NB4 (cell line): ENCODE results near the gene ZSCAN9.
A peak's percentile ranks its signal among the peaks of the same experiment; 100 is the strongest.

Source experiments
- DNase-seq: peaks from one replicate; pipeline ENCODE4 v3.0.0; 2010; ENCODE audit warnings: low read depth
- H3K4me3 ChIP-seq: one replicate; pipeline ENCODE4 v1.5.1; 2011; ENCODE audit warnings: mild to moderate bottlenecking, low read depth, low read length, moderate library complexity
- MYC ChIP-seq: IDR thresholded peaks from 2 replicates; pipeline ENCODE4 v1.6.1; 2011; ENCODE audit warnings: low read depth, low read length
- POLR2A ChIP-seq: IDR thresholded peaks from 2 replicates; pipeline ENCODE4 v1.6.1; 2011; ENCODE audit warnings: mild to moderate bottlenecking; ENCODE audit not compliant: insufficient read length; ENCODE audit errors: extremely low read depth
- TF ChIP-seq, protein P1 (sequence below): IDR thresholded peaks from 2 replicates; pipeline ENCODE4 v1.6.1; 2011; ENCODE audit warnings: low read depth, low read length
- TF ChIP-seq, protein P2 (sequence below): IDR thresholded peaks from one replicate; pipeline ENCODE4 v1.5.1; 2012; ENCODE audit warnings: low read depth, low read length

ZSCAN9 gene

DNA sequence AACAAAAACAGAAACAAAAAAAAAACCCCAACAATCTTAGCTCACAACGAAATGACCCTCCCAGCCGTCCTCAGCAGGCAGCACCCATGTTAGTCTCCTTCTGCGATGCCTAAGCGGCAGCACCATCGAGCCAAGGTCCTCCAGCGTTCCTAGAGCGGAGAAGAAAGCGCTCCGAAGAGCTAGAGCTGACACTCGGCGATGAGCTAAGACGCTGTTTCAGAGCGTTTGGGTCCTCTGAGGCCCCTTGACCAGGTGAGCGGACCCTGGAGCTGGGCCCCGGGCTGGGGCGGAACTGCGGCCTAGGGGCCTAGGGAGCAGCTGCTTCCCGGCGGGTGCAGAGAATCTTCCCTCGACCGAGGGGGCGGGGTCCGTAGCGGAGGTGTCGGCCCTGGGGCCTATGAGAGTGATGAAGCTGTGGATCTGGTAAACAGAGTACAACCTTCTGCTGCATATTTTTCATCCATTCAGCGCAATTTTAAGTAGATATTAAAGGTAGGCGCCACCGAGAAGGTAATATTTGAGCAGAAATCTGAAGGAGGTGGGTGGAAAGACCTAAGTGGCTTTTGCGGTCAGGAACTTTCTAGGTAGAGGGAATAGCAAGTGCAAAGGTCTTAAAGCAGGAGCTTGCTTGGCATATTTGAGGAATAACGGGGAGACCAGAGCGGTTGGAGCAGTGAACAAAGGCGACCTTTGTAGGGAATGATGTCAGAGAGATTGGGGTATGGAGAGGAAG is 42.1 kb downstream of the ZSCAN9 start, which contains the start of gene ZSCAN26:
Gene ZSCAN26 (plus strand): TSS at position 182 of the 733 bp plus-strand sequence. CDS start 4,777 bp downstream, outside the sequence.
- peak within 1 kb of the TSS; percentile 84 for H3K4me3 ChIP-seq
- DNase-seq = peak; percentile 91
- TF ChIP-seq, protein P1, sequence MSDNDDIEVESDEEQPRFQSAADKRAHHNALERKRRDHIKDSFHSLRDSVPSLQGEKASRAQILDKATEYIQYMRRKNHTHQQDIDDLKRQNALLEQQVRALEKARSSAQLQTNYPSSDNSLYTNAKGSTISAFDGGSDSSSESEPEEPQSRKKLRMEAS = peak; percentile 22; the same call in 1 of the 2 replicates
- TF ChIP-seq POLR2A (peak; percentile 48), MYC (peak; percentile 19; the same call in 1 of the 2 replicates)
- TF ChIP-seq, protein P2, sequence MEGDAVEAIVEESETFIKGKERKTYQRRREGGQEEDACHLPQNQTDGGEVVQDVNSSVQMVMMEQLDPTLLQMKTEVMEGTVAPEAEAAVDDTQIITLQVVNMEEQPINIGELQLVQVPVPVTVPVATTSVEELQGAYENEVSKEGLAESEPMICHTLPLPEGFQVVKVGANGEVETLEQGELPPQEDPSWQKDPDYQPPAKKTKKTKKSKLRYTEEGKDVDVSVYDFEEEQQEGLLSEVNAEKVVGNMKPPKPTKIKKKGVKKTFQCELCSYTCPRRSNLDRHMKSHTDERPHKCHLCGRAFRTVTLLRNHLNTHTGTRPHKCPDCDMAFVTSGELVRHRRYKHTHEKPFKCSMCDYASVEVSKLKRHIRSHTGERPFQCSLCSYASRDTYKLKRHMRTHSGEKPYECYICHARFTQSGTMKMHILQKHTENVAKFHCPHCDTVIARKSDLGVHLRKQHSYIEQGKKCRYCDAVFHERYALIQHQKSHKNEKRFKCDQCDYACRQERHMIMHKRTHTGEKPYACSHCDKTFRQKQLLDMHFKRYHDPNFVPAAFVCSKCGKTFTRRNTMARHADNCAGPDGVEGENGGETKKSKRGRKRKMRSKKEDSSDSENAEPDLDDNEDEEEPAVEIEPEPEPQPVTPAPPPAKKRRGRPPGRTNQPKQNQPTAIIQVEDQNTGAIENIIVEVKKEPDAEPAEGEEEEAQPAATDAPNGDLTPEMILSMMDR = no peak

- H3K4me3 ChIP-seq = peak overlapping the region; percentile 84
- no peak for TF ChIP-seq POLR2A
- no peak for DNase-seq
Measured at GRCh38 chr6:28267695-28268059, 42.6 kb downstream of the ZSCAN9 start.

DNA sequence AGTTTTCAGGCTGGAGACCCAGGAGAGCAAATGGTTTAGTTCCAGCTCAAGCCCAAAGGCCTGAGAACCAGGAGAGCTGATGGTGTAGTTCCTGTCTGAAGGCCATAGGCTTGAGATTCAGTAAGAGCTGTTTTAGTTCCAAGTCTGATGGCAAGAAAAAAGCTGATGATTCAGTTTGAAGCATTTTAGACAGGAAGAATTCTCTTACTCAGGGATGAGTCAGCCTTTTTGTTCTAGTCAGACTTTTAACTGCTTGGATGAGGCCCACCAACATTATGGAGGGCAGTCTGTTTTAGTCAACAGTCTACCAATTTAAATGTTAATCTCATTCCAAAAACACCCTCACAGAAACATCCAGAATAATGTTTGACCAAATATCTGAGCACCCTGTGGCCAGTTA is 44.4 kb downstream of the ZSCAN9 start:
- H3K4me3 ChIP-seq = no peak overlapping the region
- DNase-seq = peak; percentile 80
- TF ChIP-seq MYC (no peak), POLR2A (no peak)
- TF ChIP-seq, protein P2 = no peak
- TF ChIP-seq, protein P1 = no peak

DNA sequence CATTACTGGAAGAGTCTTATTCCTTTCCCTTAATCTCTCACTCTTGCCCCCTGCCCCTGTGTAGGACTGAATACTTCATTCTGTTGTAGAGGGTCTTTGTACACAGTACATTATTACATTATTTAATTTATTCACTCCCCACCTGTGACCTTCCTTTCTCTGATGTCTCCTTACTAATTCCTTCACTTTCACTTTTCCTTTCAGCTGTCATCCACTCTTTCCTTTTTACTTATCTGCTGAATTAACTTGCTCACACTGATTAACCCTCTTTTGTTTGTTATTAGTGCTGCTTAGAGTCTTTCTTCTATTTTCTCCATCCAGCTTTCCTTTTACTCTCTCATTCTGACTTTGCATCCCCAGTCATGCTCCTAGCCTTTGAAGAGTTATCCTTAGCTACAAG is 49.8 kb downstream of the ZSCAN9 start:
- DNase-seq = no peak
- TF ChIP-seq, protein P2 = no peak
- TF ChIP-seq, protein P1 = no peak
- TF ChIP-seq MYC (no peak), POLR2A (no peak)

DNA sequence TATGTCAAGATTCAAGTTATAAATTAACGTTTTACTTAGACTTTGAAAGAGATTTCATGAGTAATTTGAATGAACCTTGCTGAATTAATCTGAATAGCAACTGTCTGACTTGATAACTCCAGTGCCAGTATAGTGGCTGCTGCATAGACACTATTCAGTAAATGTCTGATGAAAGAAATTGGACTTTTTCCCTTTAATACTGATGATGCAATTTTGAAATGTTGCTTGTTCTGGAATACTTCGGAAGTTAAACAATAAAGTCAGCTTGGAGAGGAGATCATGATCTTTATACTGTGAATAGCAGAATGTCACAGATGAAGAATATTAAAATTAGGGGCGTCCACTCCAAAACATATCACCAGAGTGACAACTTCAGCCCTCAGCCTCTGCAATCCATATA is 52.7 kb downstream of the ZSCAN9 start:
- TF ChIP-seq, protein P1 = no peak
- TF ChIP-seq MYC = no peak
- TF ChIP-seq, protein P2 = no peak
- no peak for TF ChIP-seq POLR2A
- no peak overlapping the region for H3K4me3 ChIP-seq
- no peak for DNase-seq

More for the DNA sequence above, 49.8 kb downstream of the ZSCAN9 start:
- no peak overlapping the region for H3K4me3 ChIP-seq

DNA sequence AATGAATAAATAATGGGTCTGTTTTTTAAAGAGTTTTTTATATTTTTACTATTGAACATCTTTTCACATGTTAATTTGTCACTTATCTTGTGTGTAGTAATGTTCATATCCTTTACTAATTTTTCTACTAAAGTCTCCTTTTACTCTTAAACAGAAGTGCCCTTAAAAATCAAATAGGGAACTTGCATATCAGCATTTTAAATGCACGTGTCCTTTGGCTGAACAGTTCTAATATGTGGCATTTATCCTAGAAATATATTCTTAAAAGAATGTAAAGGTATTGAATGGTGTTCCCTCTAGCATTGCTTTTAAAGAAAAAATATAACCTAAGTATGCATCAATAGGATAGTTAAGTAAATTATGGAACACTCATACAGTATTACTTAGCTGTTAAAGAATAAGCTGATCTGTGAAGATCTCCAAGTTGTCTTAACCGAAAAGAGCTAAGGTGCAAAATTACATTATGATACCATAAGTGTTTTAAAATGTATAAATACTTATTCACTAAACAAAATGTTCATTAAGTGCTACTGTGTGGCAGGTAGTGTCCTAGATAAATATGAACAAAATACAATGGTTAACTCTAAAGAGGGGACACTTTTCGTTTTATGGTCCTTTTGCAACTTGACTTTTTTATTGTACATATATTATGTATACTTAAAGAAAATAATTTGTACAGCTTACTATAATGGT is 55.7 kb downstream of the ZSCAN9 start:
- TF ChIP-seq, protein P2 = no peak
- no peak for TF ChIP-seq MYC
- H3K4me3 ChIP-seq = peak overlapping the region; percentile 82

More for the DNA sequence above, 55.7 kb downstream of the ZSCAN9 start:
- no peak for DNase-seq
